ENCODE measurements around the gene WWOX.

The WWOX gene

GRCh38 chr16:78743556-78743955, 644.1 kb downstream of the WWOX start:
- POLR2A ChIA-PET: no interaction called here

GRCh38 chr16:78744099-78744498, 644.6 kb downstream of the WWOX start:
- CTCF ChIA-PET: no interaction called here
- POLR2A ChIA-PET: no interaction called here

More at GRCh38 chr16:78743556-78743955, 644.1 kb downstream of the WWOX start:
- CTCF ChIA-PET: no interaction called here
- H3K4me3 ChIP-seq (ENCODE audit: low read depth, low read length): no peak overlapping the region
- DNase-seq (ENCODE audit: low read depth, low spot score): no peak
- TF ChIP-seq CTCF (IDR thresholded peaks at IDR 0.05; ENCODE audit: insufficient read depth, low read length, missing control alignments): no peak

GRCh38 chr16:78744796-78745107, 645.3 kb downstream of the WWOX start:
- TF ChIP-seq CTCF (IDR thresholded peaks at IDR 0.05; ENCODE audit: insufficient read depth, low read length, missing control alignments): no peak
- no peak overlapping the region for H3K4me3 ChIP-seq (ENCODE audit: low read depth, low read length)
- CTCF ChIA-PET: no interaction called here
- no peak for DNase-seq (ENCODE audit: low read depth, low spot score)
- POLR2A ChIA-PET: no interaction called here

More at GRCh38 chr16:78744099-78744498, 644.6 kb downstream of the WWOX start:
- no peak for TF ChIP-seq CTCF (IDR thresholded peaks at IDR 0.05; ENCODE audit: insufficient read depth, low read length, missing control alignments)
- H3K4me3 ChIP-seq (ENCODE audit: low read depth, low read length): no peak overlapping the region
- DNase-seq (ENCODE audit: low read depth, low spot score): no peak

- TF ChIP-seq CTCF (IDR thresholded peaks at IDR 0.05; ENCODE audit: insufficient read depth, low read length, missing control alignments): no peak
- no peak for DNase-seq (ENCODE audit: low read depth, low spot score)
- ChIA-PET POLR2A (no interaction called here), CTCF (no interaction called here)
- H3K4me3 ChIP-seq (ENCODE audit: low read depth, low read length): no peak overlapping the region
These were observed 645.9 kb downstream of the WWOX start for GRCh38 chr16:78745108-78746019.

GRCh38 chr16:78746718-78747117, 647.3 kb downstream of the WWOX start:
- TF ChIP-seq CTCF (IDR thresholded peaks at IDR 0.05; ENCODE audit: insufficient read depth, low read length, missing control alignments): no peak
- H3K4me3 ChIP-seq (ENCODE audit: low read depth, low read length): no peak overlapping the region
- no peak for DNase-seq (ENCODE audit: low read depth, low spot score)
- ChIA-PET POLR2A (no interaction called here), CTCF (no interaction called here)

- no peak for DNase-seq (ENCODE audit: low read depth, low spot score)
- POLR2A ChIA-PET: no interaction called here
- H3K4me3 ChIP-seq (ENCODE audit: low read depth, low read length): no peak overlapping the region
- CTCF ChIA-PET: no interaction called here
- TF ChIP-seq CTCF (IDR thresholded peaks at IDR 0.05; ENCODE audit: insufficient read depth, low read length, missing control alignments): no peak
These were observed 648.9 kb downstream of the WWOX start for GRCh38 chr16:78748220-78748929.

Measured in AG04449 (cell line).